ENCODE measurements around the gene PORCN. TPM values are rescaled to one million over a fixed set of nuclear protein-coding genes. Genes with fewer than 3 reads are reported as not detected.

Gene PORCN
- polyA plus RNA-seq, 1 experiment, result 8.4 TPM

DNA sequence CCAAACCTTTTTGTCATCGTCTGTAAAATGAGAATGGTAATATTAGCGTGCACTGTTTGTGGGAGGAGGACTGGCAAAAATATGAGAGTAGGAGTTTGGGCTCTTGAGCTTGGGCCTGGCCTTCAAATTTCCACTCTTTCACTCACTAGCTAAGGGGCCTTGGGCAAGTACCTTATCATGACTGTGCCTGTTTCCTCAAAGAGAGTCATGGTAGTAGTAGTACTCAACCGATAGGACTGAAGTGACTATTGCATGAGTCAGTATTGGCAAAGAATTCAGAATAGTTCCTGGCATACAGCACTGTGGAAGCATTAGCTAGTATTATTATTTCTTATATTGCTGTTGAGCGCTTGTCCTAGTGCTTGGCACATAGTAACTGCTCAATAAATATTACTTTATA, 49.5 kb downstream of the PORCN start:
- ChIA-PET CTCF (no interaction called here), POLR2A (interaction anchor here (0.7 to 1.2 kb wide), 2 partner anchors 16 to 33 kb away, joined by 3 read pairs; no protein-coding TSS in a partner anchor)
- no peaks in the 10 kb centered on the region for H3K27me3 ChIP-seq (ENCODE audit: control insufficient read depth, insufficient read depth, low read length)
- H3K27ac ChIP-seq (ENCODE audit: low read depth, low read length), result no peak overlapping the region
- TF ChIP-seq, protein P1, sequence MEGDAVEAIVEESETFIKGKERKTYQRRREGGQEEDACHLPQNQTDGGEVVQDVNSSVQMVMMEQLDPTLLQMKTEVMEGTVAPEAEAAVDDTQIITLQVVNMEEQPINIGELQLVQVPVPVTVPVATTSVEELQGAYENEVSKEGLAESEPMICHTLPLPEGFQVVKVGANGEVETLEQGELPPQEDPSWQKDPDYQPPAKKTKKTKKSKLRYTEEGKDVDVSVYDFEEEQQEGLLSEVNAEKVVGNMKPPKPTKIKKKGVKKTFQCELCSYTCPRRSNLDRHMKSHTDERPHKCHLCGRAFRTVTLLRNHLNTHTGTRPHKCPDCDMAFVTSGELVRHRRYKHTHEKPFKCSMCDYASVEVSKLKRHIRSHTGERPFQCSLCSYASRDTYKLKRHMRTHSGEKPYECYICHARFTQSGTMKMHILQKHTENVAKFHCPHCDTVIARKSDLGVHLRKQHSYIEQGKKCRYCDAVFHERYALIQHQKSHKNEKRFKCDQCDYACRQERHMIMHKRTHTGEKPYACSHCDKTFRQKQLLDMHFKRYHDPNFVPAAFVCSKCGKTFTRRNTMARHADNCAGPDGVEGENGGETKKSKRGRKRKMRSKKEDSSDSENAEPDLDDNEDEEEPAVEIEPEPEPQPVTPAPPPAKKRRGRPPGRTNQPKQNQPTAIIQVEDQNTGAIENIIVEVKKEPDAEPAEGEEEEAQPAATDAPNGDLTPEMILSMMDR (IDR thresholded peaks at IDR 0.05; ENCODE audit: low read depth, low read length), result no peak
- H3K9me3 ChIP-seq (ENCODE audit: control insufficient read depth, insufficient read depth, low read length), result no peaks in the 10 kb centered on the region
- DNase-seq (ENCODE audit: low read depth, low spot score), result peak; percentile 27
- no peak overlapping the region for H3K4me3 ChIP-seq (ENCODE audit: low read depth, low read length)

DNA sequence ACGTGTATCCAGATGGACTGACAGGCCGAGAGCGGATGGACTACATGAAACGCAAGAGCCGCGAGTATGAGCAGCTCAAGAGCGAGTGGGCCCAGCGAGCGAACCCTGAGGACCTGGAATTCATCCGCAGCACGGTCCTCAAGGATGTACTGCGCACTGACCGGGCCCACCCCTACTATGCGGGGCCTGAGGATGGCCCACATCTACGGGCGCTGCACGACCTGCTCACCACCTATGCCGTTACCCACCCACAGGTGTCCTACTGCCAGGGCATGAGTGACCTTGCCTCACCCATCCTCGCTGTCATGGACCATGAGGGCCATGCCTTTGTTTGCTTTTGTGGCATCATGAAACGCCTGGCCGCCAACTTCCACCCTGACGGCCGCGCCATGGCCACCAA, 50.8 kb downstream of the PORCN start:
- H3K27ac ChIP-seq (ENCODE audit: low read depth, low read length), result no peak overlapping the region
- POLR2A ChIA-PET, result no interaction called here
- DNase-seq (ENCODE audit: low read depth, low spot score), result no peak
- no peaks in the 10 kb centered on the region for H3K27me3 ChIP-seq (ENCODE audit: control insufficient read depth, insufficient read depth, low read length)
- no peak overlapping the region for H3K4me3 ChIP-seq (ENCODE audit: low read depth, low read length)
- TF ChIP-seq, protein P1 (IDR thresholded peaks at IDR 0.05; ENCODE audit: low read depth, low read length), result no peak
- CTCF ChIA-PET, result no interaction called here
- H3K9me3 ChIP-seq (ENCODE audit: control insufficient read depth, insufficient read depth, low read length), result no peaks in the 10 kb centered on the region

DNA sequence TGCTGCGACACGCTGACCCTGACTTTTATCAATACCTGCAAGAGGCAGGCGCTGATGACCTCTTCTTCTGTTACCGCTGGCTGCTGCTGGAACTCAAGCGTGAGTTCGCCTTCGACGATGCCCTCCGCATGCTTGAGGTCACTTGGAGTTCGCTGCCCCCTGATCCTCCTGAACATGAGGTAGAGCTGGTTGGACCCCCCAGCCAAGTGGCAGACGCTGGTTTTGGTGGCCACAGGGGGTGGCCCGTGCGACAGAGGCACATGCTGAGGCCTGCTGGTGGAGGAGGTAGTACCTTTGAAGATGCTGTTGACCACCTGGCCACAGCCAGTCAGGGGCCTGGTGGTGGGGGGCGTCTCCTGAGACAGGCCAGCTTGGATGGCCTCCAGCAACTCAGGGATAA, 51.3 kb downstream of the PORCN start:
- no peak overlapping the region for H3K27ac ChIP-seq (ENCODE audit: low read depth, low read length)
- POLR2A ChIA-PET, result no interaction called here
- no peaks in the 10 kb centered on the region for H3K9me3 ChIP-seq (ENCODE audit: control insufficient read depth, insufficient read depth, low read length)
- no peak overlapping the region for H3K4me3 ChIP-seq (ENCODE audit: low read depth, low read length)
- CTCF ChIA-PET, result no interaction called here
- no peaks in the 10 kb centered on the region for H3K27me3 ChIP-seq (ENCODE audit: control insufficient read depth, insufficient read depth, low read length)
- no peak for DNase-seq (ENCODE audit: low read depth, low spot score)
- TF ChIP-seq, protein P1 (IDR thresholded peaks at IDR 0.05; ENCODE audit: low read depth, low read length), result no peak

DNA sequence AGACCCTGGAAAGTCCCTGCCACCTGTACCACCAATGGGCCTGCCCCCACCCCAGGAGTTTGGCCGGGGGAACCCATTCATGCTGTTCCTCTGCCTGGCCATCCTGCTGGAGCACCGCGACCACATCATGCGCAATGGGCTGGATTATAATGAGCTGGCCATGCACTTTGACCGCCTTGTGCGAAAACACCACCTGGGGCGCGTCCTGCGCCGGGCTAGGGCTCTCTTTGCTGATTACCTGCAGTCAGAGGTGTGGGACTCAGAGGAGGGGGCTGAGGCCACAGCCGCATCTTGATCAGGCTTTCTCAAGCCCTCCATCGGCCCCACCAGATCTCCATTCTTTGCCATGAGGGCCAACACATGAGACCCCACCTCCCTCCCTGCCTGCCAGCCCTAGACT, 51.9 kb downstream of the PORCN start:
- ChIA-PET POLR2A (no interaction called here), CTCF (no interaction called here)
- H3K4me3 ChIP-seq (ENCODE audit: low read depth, low read length), result no peak overlapping the region
- H3K27ac ChIP-seq (ENCODE audit: low read depth, low read length), result no peak overlapping the region
- no peaks in the 10 kb centered on the region for H3K9me3 ChIP-seq (ENCODE audit: control insufficient read depth, insufficient read depth, low read length)
- no peak for DNase-seq (ENCODE audit: low read depth, low spot score)
- TF ChIP-seq, protein P1 (IDR thresholded peaks at IDR 0.05; ENCODE audit: low read depth, low read length), result no peak
- H3K27me3 ChIP-seq (ENCODE audit: control insufficient read depth, insufficient read depth, low read length), result no peaks in the 10 kb centered on the region

DNA sequence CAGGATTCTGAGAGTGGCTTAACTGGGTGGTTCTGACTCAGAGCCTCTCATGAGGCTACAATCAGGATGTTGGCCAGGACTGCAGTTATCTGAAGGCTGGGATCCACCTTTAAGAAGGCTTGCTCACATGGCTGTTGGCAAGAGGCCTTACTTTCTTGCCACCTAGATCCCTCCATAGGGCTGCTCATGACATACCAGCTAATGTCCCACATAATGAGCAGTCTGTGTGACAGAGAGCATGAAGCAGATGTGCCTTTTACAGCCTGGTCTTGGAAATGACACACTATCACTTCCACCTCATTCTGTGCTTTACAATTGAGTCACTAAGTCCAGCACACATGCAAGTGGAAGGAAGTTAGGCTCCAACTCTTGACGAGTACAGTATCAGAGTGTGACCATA, 61.2 kb downstream of the PORCN start:
- H3K9me3 ChIP-seq (ENCODE audit: control insufficient read depth, insufficient read depth, low read length), result no peaks in the 10 kb centered on the region; the same call in 1 of the 2 replicates
- no peak overlapping the region for H3K4me3 ChIP-seq (ENCODE audit: low read depth, low read length)
- no peaks in the 10 kb centered on the region for H3K27me3 ChIP-seq (ENCODE audit: control insufficient read depth, insufficient read depth, low read length)
- no peak overlapping the region for H3K27ac ChIP-seq (ENCODE audit: low read depth, low read length)
- no peak for DNase-seq (ENCODE audit: low read depth, low spot score)
- ChIA-PET POLR2A (no interaction called here), CTCF (no interaction called here)
- TF ChIP-seq, protein P1 (IDR thresholded peaks at IDR 0.05; ENCODE audit: low read depth, low read length), result no peak

Other genes starting within 250 kb of the PORCN start
- gene SSX3, start 152.3 kb upstream of the PORCN start, polyA plus RNA-seq (2011; rRNA removed), result not detected in 2 replicates
- gene SSX4, start 125.5 kb upstream of the PORCN start, polyA plus RNA-seq (2011; rRNA removed), result not detected in 2 replicates
- gene SSX4B, start 97.0 kb upstream of the PORCN start, polyA plus RNA-seq (2011; rRNA removed), result not detected in 2 replicates
- 19.1 and 22.3 TPM in 2 replicates for gene SLC38A5, start 38.7 kb upstream of the PORCN start, polyA plus RNA-seq (2011; rRNA removed)
- 19.7 and 26.3 TPM in 2 replicates for gene FTSJ1, start 32.8 kb upstream of the PORCN start, polyA plus RNA-seq (2011; rRNA removed)
- gene EBP, start 12.8 kb downstream of the PORCN start, polyA plus RNA-seq (2011; rRNA removed), result 19.8 and 23.8 TPM in 2 replicates
- 7.9 and 9.3 TPM in 2 replicates for gene TBC1D25, start 30.7 kb downstream of the PORCN start, polyA plus RNA-seq (2011; rRNA removed)
- 294 and 317 TPM in 2 replicates for gene RBM3, start 65.5 kb downstream of the PORCN start, polyA plus RNA-seq (2011; rRNA removed)
- gene WDR13, start 88.5 kb downstream of the PORCN start, polyA plus RNA-seq (2011; rRNA removed), result 24.1 and 50.3 TPM in 2 replicates
- gene WAS, start 174.8 kb downstream of the PORCN start, polyA plus RNA-seq (2011; rRNA removed), result 0.14 TPM in 1 of 2 replicates, not detected in the other
- gene SUV39H1, start 187.7 kb downstream of the PORCN start, polyA plus RNA-seq (2011; rRNA removed), result 2.4 and 3.1 TPM in 2 replicates